Breast epithelium (tissue), 3 donors: ENCODE data around the gene MAP2K6.

ENCODE experiments used
- CTCF ChIP-seq, 3 donors: fragments of 450-650 bp; IDR thresholded peaks; one replicate each; pipeline ENCODE4 v1.5.1; 2016 to 2017; ENCODE audit warnings: antibody characterized with exemption in 3 of 3, mild to moderate bottlenecking in 3 of 3, moderate library complexity in 3 of 3
- POLR2A ChIP-seq: fragments of 450-650 bp; IDR thresholded peaks from one replicate; pipeline ENCODE4 v1.6.1; 2016; ENCODE audit warnings: antibody characterized with exemption, mild to moderate bottlenecking, moderate library complexity

- TF ChIP-seq CTCF (IDR thresholded peaks at IDR 0.05) (no peak), POLR2A (no peak)
These were observed 160.0 kb downstream of the MAP2K6 start for GRCh38 chr17:69574257-69575197.
